Measurements from ENCODE around the gene CD7. TPM values are rescaled to one million over a fixed set of nuclear protein-coding genes. Genes with fewer than 3 reads are reported as not detected.

The CD7 gene
- total and polyA plus RNA-seq, 9 of the 15 experiments (the other 6 are each of a cell fraction or from before 2014, with no cell fraction given): 0.21 to 0.35 TPM; not detected in 7

DNA sequence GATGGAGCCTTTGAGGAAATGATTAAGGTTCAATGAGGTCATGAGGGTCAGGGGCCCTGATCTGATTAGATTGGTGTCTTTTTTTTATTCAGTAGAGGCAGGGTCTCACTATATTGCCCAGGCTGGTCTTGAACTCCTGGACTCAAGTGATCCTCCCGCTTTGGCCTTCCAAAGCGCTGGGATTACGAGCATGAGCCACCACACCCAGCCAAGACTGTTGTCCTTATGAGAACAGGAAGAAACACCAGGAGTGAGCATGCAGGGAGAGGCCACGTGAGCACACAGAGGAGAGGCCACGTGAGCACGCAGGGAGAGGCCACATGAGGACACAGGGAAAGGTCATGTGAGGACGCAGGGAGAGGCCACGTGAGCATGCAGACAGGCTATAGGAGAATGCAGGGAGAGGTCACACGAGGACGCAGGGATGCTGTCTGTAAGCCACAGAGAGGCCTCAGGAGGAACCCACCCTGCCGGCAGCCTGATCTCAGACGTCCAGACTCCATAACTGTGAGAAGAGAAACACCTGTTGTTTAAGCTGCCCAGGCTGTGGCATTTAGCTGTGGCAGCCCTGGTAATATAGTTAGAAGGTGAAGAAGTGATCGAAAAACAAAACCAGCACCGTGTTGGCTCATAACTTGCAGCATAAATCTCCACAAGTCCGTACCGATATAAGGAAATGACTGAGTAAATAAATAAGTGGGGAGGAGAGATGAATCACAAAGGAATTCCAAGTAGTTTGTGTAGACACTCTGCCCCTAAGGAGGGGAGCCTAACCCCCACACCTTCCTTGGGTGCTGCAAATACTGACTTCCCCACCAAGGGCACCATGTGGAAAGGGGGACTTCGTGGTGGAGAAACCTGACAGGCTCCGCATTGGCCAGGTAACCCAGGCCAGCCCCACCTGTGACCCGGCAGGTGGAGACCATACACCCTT lies 29.3 kb downstream of the CD7 start (continued):
- TF ChIP-seq, protein P1, sequence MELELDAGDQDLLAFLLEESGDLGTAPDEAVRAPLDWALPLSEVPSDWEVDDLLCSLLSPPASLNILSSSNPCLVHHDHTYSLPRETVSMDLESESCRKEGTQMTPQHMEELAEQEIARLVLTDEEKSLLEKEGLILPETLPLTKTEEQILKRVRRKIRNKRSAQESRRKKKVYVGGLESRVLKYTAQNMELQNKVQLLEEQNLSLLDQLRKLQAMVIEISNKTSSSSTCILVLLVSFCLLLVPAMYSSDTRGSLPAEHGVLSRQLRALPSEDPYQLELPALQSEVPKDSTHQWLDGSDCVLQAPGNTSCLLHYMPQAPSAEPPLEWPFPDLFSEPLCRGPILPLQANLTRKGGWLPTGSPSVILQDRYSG (tag; conservative IDR thresholded peaks at IDR 0.05; ENCODE audit: low read depth): peak; percentile 60
- no peak for TF ChIP-seq DACH1 (IDR thresholded peaks at IDR 0.05; ENCODE audit: partially characterized antibody)
- peak in 1 of 2 experiments; percentile 27; a peak in 1 of 4 replicates for TF ChIP-seq TEAD1 (CRISPR knock-in tag; IDR thresholded peaks at IDR 0.05)
- TF ChIP-seq, protein P2, sequence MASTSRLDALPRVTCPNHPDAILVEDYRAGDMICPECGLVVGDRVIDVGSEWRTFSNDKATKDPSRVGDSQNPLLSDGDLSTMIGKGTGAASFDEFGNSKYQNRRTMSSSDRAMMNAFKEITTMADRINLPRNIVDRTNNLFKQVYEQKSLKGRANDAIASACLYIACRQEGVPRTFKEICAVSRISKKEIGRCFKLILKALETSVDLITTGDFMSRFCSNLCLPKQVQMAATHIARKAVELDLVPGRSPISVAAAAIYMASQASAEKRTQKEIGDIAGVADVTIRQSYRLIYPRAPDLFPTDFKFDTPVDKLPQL (IDR thresholded peaks at IDR 0.05; ENCODE audit: extremely low read depth, insufficient read length): no peak
- TF ChIP-seq PHF8 (IDR thresholded peaks at IDR 0.05; ENCODE audit: borderline replicate concordance, low read length): no peak; the same call in 1 of the 2 replicates
- no peak for TF ChIP-seq RBM14 (IDR thresholded peaks at IDR 0.05; ENCODE audit: borderline replicate concordance, insufficient read depth, low read depth, low read length)
- TF ChIP-seq HMG20A (CRISPR knock-in tag; conservative IDR thresholded peaks at IDR 0.05): no peak
- TF ChIP-seq, protein P3, sequence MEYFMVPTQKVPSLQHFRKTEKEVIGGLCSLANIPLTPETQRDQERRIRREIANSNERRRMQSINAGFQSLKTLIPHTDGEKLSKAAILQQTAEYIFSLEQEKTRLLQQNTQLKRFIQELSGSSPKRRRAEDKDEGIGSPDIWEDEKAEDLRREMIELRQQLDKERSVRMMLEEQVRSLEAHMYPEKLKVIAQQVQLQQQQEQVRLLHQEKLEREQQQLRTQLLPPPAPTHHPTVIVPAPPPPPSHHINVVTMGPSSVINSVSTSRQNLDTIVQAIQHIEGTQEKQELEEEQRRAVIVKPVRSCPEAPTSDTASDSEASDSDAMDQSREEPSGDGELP (CRISPR knock-in tag; IDR thresholded peaks at IDR 0.05; ENCODE audit: borderline replicate concordance): peak; percentile 87
- TF ChIP-seq ESRRB (CRISPR knock-in tag; IDR thresholded peaks at IDR 0.05; ENCODE audit: borderline replicate concordance): no peak
- TF ChIP-seq CREBBP (IDR thresholded peaks at IDR 0.05; ENCODE audit: low read depth, low read length): no peak
- TF ChIP-seq, protein P4, sequence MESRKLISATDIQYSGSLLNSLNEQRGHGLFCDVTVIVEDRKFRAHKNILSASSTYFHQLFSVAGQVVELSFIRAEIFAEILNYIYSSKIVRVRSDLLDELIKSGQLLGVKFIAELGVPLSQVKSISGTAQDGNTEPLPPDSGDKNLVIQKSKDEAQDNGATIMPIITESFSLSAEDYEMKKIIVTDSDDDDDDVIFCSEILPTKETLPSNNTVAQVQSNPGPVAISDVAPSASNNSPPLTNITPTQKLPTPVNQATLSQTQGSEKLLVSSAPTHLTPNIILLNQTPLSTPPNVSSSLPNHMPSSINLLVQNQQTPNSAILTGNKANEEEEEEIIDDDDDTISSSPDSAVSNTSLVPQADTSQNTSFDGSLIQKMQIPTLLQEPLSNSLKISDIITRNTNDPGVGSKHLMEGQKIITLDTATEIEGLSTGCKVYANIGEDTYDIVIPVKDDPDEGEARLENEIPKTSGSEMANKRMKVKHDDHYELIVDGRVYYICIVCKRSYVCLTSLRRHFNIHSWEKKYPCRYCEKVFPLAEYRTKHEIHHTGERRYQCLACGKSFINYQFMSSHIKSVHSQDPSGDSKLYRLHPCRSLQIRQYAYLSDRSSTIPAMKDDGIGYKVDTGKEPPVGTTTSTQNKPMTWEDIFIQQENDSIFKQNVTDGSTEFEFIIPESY (CRISPR knock-in tag; IDR thresholded peaks at IDR 0.05): peak; percentile 89

Measured in K562 (cell line).